ENCODE measurements around the gene TM4SF5. TPM values are rescaled to one million over a fixed set of nuclear protein-coding genes. Genes with fewer than 3 reads are reported as not detected.

The TM4SF5 gene, protein sequence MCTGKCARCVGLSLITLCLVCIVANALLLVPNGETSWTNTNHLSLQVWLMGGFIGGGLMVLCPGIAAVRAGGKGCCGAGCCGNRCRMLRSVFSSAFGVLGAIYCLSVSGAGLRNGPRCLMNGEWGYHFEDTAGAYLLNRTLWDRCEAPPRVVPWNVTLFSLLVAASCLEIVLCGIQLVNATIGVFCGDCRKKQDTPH
- not detected in 2 replicates for total RNA-seq (2014; rRNA removed)
- not detected for polyA plus RNA-seq (2012)

DNA sequence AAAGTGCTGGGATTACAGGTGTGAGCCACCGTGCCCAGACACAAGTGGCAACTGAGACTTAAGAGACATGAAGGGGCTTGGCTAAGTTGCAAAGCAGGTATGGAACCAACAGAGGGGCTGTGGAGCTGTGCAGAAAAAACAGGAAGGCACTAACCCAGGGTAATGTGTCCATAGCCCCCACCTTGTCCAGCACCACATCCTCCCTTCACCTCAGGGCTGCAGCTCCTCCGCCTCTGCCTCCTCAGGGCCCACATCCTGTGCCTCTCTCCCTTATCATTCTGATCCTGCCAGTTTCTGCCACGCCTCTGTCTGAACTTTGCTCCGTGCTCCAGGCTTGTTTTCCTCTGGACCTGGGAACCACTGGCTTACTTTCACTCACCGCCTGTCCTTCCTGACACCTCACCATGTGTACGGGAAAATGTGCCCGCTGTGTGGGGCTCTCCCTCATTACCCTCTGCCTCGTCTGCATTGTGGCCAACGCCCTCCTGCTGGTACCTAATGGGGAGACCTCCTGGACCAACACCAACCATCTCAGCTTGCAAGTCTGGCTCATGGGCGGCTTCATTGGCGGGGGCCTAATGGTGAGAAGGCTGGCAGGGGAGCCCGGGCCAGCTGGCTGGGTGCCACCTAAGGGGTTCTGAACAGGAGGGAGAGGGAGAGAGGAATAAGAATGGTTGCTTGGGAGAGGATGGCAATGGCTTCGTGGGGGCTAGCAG, at the start of gene TM4SF5:
TM4SF5 (plus strand) TSS at position 368 of the 716 bp plus-strand sequence; CDS start at position 405, 37 bp downstream.
- DNase-seq (ENCODE audit: low read depth), result no peak

DNA sequence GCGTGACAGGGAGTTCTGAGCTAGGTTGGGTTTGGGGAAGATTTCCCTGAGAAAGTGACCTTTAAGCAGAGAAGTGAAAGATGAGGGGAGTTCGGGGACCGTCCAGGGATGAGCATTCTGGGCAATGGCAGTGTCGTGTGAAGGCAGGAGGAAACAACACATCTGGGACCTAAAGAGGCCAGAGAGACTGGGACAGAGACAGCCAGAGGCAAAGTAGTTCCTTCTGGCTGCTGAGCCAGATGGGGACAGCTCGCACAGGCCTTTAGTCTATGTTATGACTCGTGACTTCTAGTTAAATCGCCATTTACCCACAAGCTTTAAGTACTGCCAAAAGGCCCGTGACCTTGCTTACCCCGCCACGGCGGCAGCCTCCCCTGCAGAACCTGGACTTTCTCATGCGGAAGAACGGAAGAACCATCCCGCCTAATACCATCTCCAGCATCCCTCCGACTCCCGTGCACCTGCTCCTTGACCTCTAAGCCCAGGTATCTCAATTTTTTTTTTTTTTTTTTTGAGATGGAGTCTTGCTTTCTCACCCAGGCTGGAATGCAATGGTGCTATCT, 48.9 kb upstream of the TM4SF5 start:
- DNase-seq (ENCODE audit: low read depth), result no peak

DNA sequence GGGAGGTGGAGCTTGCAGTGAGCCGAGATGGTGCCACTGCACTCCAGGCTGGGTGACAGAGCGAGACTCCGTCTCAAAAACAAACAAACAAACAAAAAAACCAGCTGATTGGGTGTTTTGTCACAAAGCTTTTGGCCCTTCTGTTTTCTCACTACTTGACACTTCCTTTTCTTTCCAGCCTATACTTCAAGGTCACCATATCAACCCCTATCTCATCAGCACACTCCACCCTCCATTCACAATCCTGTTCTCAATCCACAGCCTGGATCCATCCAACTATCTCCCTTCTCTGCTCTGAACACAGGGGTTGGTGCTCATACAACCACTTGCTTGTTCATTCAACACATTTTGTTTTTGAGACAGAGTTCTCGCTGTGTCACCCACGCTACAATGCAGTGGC, 47.0 kb upstream of the TM4SF5 start:
- no peak for DNase-seq (ENCODE audit: low read depth)

GRCh38 chr17:4725646-4726310, 45.9 kb upstream of the TM4SF5 start:
- DNase-seq (ENCODE audit: low read depth), result no peak

- DNase-seq (ENCODE audit: low read depth), result no peak
Measured at GRCh38 chr17:4728124-4728523, 43.6 kb upstream of the TM4SF5 start.

GRCh38 chr17:4733073-4733531, 38.6 kb upstream of the TM4SF5 start:
- DNase-seq (ENCODE audit: low read depth), result no peak

DNA sequence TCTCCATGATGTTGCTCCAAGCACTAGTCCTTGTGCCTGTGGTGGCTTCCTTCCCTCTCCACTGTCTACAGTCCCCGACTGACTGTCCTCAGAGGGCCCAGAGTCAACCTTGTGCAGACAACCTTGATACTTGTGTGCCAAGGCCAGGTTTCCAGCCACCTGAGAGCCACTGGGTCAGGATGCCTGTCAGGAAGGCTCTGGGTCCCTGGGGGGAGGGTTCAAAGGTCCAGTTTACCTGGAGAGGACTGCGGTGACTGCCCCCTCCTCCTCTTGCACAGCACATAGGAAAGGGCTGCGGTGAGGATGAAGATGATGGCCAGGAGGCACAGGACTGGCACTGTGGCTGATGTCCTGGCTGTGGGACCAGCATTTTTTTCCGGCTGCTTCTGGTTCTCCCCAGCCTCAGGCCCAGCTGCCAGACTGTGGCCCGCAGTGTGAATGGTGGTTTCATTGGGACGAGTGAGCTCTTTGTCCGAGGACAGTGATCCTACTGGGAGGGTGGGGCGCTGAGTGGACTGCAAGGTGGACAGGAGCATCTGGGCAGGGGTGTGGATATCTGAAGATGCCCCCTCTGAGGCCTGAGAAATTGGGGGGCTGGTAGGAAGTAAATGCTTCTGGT, 36.7 kb upstream of the TM4SF5 start:
- no peak for DNase-seq (ENCODE audit: low read depth)

GRCh38 chr17:4735876-4736651, 35.6 kb upstream of the TM4SF5 start:
- DNase-seq (ENCODE audit: low read depth), result no peak

- DNase-seq (ENCODE audit: low read depth), result no peak
Measured at GRCh38 chr17:4738136-4739121, 33.3 kb upstream of the TM4SF5 start.

- DNase-seq (ENCODE audit: low read depth), result peak; percentile 19
Measured at GRCh38 chr17:4739122-4740024, 32.3 kb upstream of the TM4SF5 start, which contains the start of the genes CXCL16 and ZMYND15. TSS of gene CXCL16 (minus strand) at chr17:4739928. CDS start at chr17:4739339, 589 bp downstream. TSS of gene ZMYND15 (plus strand) at chr17:4739833. CDS start at chr17:4740549, 716 bp downstream.

- DNase-seq (ENCODE audit: low read depth), result no peak
Measured at GRCh38 chr17:4740025-4740351, 31.7 kb upstream of the TM4SF5 start.

DNA sequence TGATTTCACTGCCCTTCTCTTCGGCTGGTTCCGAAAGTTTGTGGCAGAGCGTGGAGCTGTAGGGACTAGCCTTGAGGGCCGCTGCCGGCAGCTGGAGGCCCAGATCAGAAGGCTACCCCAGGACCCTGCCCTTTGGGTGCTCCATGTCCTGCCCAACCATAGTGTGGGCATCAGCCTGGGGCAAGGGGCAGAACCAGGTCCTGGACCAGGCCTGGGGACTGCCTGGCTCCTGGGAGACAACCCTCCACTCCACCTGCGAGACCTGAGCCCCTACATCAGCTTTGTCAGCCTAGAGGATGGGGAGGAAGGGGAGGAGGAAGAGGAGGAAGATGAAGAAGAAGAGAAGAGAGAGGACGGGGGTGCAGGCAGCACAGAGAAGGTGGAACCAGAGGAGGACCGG, 31.1 kb upstream of the TM4SF5 start:
- DNase-seq (ENCODE audit: low read depth), result no peak

DNA sequence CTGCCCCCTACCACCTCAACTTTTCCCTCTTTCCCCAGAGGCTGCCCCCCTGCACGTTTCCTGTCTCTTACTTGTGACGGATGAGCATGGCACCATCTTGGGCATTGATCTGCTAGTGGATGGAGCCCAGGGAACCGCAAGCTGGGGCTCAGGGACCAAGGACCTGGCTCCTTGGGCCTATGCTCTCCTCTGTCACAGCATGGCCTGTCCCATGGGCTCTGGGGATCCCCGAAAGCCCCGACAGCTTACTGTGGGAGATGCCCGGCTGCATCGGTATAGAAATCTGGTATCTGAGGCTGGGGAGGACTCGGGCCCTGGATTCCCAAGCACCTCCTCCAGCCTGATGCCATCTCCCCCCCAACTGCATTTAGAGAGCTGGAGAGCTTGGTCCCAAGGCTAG, 30.1 kb upstream of the TM4SF5 start:
- no peak for DNase-seq (ENCODE audit: low read depth)

DNA sequence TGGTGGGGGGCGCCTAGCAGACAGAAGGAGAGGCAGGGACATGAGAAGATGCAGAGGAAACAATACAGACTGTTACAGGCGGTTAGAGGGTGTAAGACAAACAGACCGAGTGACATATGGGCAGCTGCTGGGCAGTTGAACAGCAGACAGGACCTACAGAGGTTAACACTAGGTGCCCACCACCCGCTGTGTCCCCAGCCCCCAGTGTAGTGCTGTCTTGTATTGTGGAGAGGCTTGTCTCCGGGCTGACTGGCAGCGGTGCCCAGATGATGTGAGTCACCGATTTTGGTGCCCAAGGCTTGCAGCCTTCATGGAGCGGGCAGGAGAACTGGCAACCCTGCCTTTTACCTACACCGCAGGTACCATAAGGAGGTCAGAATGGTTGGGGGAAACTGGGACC, 29.6 kb upstream of the TM4SF5 start:
- DNase-seq (ENCODE audit: low read depth), result no peak

DNA sequence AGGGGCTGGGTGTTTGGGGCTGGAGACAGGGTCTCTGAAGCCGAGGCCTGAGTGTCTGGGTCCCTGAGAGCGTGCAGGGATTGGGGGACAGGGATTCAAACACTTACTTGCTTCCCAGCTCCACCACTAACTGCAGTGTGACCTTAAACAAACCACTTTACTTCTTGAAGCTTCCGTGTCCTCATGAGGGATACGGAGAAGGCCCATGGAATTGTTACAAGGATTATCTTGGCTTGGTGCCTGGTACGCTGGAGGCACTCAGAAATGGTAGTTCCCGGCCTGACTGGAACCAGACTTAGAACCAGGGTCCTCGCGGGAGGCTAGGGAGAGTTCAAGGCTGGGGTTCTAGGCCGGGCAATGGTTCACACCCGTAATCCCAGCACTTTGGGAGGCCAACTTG, 29.1 kb upstream of the TM4SF5 start:
- no peak for DNase-seq (ENCODE audit: low read depth)

DNA sequence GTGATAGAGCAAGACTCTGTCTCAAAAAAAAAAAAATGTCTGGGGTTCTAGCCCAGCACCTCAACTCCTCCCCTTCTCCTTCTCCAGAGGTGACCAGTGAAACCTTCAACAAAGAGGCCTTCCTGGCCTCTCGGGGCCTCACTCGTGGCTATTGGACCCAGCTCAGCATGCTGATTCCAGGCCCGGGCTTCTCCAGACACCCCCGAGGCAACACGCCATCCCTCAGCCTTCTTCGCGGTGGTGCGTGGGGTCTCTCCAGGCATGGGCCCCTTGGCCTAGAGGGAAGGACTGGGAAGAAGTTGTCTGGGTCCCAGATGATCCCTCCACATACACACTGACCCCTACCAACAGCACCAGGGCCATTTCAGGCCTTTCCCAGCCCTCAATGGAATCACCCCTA, 28.5 kb upstream of the TM4SF5 start:
- no peak for DNase-seq (ENCODE audit: low read depth)

GRCh38 chr17:4743898-4744297, 27.8 kb upstream of the TM4SF5 start:
- no peak for DNase-seq (ENCODE audit: low read depth)

Data from LHCN-M2 (cell line).